Activated T-helper 9 cell treated with anti-CD3 and anti-CD28 coated beads, Interleukin-2, amount 50 U/mL, for 16 hours (primary cell): Measurements from ENCODE around the gene MARCHF4.

Experiments used
- DNase-seq: peaks from one replicate; pipeline ENCODE4 v3.0.0-alpha.2; 2020; ENCODE audit warnings: low read depth

Gene MARCHF4, protein sequence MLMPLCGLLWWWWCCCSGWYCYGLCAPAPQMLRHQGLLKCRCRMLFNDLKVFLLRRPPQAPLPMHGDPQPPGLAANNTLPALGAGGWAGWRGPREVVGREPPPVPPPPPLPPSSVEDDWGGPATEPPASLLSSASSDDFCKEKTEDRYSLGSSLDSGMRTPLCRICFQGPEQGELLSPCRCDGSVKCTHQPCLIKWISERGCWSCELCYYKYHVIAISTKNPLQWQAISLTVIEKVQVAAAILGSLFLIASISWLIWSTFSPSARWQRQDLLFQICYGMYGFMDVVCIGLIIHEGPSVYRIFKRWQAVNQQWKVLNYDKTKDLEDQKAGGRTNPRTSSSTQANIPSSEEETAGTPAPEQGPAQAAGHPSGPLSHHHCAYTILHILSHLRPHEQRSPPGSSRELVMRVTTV

DNA sequence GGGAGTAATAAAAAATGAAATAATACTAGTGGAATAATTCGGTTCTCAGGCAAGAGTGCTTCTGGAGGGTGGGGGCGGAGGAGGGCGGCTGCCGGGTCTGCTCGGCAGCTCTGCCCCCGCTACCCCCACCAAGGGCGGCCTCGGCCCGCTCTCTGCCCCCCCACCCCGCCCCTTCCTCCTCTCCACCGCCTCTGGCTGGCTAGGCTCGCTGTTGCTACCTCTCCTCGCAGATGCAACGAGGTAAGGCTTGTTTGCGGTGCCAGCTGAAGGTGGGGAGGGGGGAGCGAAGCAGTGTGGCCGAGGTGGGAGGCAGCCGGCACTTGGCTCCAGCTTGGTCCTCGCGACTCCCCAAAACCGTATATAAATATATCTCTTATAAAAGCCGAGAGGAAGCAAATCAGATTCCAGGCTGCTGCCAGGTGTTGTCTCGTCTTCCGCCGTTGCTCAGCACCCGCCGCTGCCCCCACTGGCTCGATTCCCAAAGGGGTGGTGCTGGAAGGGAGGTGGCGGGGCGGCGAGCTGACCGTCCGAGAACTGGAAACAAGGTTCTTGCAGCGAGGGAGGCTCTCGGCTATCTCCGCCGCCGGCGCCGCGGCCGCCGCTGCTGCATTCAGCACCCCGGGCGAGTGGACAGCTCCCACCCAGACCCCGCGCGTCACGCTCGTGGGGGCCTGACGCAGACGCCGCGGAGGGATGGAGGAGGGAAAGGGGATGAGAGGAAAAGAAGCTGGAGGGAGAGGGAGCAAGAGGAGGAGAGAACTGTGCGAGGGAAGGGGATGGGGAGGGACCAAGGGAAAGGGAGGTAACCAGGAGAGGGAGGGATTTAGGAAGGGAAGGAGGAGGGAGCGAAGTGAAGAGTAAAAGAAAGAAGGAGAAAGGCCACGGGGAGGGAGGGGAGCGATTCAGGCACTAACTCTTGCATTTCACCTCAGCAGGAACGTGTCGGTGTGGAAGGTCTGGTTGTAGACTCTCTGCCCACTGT, at the start of gene MARCHF4:
TSS of gene MARCHF4 (minus strand) at position 763 of the 982 bp plus-strand sequence. CDS start 2,223 bp downstream, outside the sequence.
- DNase-seq, result peak; percentile 27

DNA sequence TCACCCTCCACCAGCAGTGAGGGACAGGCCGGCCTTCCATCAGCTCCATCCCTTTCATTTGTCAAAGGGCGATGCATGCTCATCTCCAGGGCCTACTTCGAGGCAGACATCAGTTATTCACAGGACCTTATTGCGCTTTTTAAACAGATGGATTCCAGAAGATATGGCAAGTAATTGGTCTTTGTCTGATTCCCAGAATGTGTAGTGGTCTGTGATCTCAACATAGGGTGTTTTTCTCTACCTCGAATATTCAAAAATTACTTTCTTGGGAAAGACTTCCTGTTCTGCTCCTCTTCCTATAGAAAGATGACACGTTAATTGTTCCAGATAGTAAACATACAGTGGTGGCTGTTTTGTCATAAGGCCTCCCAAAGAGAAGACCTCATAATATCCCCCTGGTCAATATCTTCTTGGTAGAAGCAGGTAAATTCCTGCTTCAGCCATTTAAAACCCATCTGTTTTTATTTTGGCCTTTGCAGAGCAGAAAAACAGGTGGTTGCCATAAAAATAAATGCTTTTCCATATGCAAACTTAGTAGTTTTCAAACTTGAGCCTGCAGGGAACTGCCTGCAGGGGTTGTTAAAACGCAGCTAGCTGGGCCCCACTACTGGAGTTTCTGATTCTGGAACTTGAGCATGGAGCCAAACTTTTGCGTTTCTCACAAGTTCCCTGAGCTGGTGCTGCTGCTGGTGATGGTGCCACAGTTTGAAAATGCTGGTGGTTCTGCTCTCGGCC, 48.3 kb upstream of the MARCHF4 start:
- DNase-seq, result no peak

DNA sequence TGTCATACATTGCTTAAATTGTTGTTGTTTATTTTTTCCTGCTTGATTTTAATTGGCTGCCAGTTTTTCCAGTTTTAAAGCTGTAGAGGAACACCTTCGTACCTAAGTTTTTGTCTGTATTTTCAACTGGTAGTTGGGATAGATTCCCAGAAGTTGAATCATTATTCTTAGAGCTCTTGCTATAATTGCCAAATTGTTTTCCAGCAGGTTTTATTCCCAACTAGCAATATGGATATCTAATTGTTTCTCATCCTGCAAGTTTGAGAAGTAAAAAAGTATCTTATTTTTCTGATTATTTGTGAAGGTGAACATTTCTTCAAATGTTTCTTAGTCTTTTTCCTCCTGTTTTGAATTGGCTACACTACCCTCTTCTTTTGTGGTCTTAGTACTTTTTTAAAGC, 46.7 kb upstream of the MARCHF4 start:
- DNase-seq, result no peak

GRCh38 chr2:216416571-216417307, 44.5 kb upstream of the MARCHF4 start:
- no peak for DNase-seq

DNA sequence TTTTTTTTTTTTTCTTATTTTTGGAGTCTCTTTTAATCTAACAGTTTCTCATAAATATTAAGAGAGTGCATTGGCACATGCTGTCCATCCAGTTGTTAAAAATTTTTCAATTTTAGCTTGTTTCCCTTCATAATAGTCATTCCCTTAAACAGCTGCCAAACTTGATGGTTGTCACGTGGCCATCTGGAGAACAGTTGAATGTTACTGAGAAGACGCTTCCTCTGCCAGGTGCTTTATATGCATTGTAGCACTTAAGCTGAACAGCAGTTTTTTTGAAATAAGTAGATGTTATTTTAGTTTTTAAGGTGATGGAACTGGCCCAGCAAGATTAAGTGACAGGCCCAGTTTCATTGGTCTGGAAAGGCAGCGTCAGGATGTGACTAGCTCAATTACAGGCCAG, 43.3 kb upstream of the MARCHF4 start:
- no peak for DNase-seq

GRCh38 chr2:216414772-216415319, 42.6 kb upstream of the MARCHF4 start:
- DNase-seq, result no peak

- no peak for DNase-seq
Observed at GRCh38 chr2:216413882-216414281, 41.6 kb upstream of the MARCHF4 start.

DNA sequence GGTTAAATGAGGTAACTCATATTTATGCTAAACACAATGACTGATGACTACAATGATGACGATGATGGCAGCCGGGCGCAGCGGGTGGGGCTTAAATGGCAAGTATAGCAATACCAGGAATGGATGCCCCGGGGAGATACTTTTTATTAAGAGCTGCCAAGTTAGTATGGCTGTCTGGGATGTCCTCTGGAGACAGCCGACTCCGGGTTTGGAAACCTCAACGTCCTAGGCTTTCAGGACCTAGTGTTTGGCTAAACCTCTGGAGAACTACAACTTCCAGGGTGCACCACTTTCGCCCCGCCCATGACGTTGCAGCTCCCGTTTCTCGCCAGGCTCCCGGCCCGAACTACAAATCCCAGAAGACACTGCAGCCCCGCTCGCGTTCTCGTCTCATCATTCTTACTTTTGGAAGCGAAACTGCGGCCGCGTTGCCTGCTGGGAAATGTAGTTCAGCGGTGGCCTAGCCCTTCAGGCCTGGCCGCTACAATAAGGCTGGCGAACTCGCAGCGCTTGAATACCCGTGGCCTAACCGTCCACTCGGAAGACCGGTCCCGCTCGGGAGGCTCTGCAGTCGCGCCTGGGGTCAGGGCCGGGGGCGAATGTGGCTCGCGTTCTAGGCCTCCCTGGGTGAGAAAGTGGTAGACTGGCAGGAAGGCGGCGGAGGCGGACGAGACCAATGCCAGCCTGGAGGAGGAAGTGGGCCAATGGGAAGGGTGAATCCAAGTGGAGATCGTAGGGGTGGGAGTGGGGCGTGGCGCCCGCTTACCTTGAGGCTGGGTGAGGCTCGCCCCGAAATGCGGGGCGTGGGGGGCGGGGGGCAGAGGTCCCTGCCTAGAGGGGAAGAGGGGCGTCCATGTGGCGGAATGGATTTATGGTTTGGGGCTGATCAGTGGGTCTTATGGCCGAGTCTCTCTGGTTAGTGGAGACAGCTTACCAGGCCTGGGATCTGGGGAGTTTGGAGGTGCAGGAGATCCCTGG, 40.0 kb upstream of the MARCHF4 start, which contains the start of gene SMARCAL1:
TSS of gene SMARCAL1 (plus strand) at position 463 of the 978 bp plus-strand sequence. CDS start 2,221 bp downstream, outside the sequence.
- DNase-seq, result peak; percentile 96

- DNase-seq, result no peak
Observed at GRCh38 chr2:216410550-216410949, 38.3 kb upstream of the MARCHF4 start.

GRCh38 chr2:216408426-216409290, 36.4 kb upstream of the MARCHF4 start:
- no peak for DNase-seq

- no peak for DNase-seq
Observed at GRCh38 chr2:216406826-216407225, 34.5 kb upstream of the MARCHF4 start.

DNA sequence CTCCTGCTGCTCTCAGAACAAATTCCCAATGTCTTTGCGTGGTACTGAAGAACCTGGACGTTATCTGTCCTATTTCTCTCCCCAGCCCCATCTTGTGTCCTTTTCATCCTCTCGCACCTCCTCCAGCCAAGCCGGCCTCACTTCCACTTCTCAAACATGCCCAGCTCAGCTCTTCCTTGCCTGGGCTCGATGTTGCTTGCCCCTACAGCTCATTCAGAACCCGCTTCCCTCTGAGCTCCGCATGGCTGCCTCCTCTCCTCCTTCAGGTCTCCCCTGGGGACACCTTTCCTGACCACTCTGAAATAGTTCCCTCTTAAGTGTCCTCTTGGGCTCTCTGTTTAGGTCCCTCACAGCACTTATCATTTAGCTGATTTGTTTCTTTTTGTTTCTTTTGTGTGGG, 33.3 kb upstream of the MARCHF4 start:
- no peak for DNase-seq

DNA sequence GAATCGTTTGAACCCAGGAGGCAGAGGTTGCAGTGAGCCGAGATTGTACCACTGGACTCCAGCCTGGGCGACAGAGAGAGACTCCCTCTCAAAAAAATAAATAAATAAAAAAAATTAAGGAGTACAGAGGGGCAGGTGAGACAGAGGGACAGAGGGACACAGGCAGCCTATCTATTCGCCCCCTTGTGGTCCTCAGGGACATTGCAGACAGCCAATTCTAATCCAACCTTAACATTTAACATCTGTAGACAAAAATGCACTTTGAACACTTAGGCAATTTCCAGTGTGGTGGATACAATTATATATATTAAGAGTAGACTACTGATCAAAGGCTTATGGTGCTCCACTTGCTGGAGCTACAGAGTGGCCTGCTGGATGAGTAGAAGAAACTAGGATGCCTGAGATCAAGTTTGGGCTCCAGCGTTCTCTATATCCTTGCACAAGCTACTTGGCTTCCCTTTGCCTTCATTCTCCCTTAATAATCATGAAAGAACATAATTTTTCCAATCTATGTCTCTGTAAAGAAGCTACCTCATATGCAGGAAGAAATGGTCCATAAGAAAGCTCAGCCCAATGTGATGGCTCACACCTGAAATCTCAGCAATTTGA, 31.8 kb upstream of the MARCHF4 start:
- DNase-seq, result peak; percentile 17

DNA sequence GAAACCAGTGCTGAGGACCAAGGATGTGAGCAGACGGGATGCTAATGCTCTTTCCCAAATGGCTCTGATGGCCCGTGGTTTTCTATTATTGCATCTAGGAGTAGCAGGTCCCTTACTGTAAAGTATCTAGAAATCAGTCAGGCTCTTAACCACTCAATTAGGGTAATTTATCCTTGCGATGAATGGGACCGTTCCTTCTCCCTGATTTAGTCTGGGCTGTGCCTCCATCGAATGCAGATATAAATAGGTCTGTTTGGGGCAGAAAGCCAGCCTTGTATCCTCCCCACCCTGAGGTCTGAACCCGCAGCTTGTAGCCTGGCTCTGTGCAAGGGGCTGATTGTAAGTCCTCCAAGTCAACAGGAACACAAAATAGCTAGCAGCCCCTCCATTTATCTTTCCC, 30.5 kb upstream of the MARCHF4 start:
- DNase-seq, result no peak

DNA sequence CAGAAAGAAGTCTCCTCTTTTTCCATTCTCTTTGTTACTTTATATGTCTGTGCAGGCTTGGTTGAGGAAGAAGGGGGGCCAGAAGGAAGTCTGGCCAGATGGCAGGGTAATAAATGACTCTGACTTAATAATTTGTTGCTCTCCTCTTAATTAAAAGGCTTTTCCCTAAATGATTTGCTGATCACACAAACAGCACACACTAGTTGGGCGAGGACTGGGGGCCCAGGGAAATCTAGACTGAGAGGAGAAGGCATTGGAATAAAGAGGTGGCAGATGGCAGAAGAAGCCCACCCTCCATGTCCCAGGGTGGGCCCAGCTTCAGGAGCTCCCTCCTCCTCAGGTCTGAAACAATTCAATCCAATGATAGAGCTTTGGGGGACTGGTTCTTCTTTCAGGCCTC, 27.3 kb upstream of the MARCHF4 start:
- DNase-seq, result no peak

- DNase-seq, result no peak
Observed at GRCh38 chr2:216394881-216395280, 22.6 kb upstream of the MARCHF4 start.

DNA sequence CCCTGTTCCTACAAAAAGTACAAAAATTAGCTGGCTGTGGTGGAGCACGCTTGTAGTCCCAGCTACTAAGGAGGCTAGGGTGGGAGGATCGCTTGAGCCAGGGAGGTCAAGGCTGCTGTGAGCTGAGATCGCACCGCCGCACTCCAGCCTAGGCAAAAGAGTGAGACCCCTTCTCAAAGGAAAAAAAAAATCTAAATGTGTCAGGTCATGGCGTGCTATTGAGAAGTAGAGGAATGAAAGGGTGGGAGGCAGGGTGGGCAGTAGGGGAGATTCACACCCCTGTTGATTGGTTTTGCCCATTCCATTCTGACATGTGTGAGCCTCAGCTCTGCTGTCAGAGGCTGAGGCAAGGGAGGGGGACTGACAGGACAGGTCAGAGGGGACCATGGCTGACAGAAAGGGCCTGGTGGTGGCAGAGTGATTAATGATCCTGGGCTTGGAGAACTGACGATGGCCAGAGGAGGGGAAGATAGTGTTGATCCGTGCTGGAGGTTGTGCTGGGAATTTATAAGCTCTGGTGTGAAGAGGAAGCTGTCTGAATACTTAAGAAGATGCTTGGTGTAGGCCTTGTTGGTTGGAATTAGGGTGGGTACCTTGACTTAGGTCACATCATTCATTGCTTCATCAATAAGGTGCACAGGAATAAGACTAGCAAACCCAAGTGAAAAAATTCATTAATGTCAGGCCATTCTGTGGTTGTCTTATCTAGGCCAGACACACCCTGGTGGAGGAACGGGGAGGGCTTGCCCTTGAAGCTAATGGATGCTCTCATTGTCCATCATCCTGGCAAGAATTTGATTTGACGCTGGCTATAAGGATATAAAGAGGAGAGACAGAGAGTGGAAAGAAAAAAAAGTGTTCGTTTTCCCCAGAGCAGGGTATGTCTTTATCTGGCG, 20.9 kb upstream of the MARCHF4 start:
- no peak for DNase-seq
